MCF 10A (cell line): ENCODE results near the gene PALD1. TPM values are rescaled to one million over a fixed set of nuclear protein-coding genes. Genes with fewer than 3 reads are reported as not detected.

Source experiments
- BruUV-seq: library from RNA; stranded (reverse); fragments of 400-500 nt; replicated peaks from 2 replicates; lab custom pipeline; 2021; lab: Mats Ljungman, UMichigan
- CTCF ChIA-PET: fragments of 300-600 bp; sonication (Branson Sonifier 250); formaldehyde crosslinking; extraction: SDS; loops from one replicate; lab custom pipeline; 2021; ENCODE audit warnings: antibody characterized with exemption, inconsistent platforms; lab: Yijun Ruan, JAX
- POLR2A ChIA-PET: fragments of 300-600, 350-650 bp; sonication (Branson Sonifier 250); formaldehyde crosslinking; extraction: SDS; loops from one replicate; lab custom pipeline; 2020; ENCODE audit warnings: antibody characterized with exemption, inconsistent platforms; lab: Yijun Ruan, JAX
- DNase-seq: peaks from one replicate; pipeline ENCODE4 v3.0.0-alpha.2; 2018; ENCODE audit not compliant: unreplicated experiment
- H3K27ac Mint-ChIP-seq: one replicate; pipeline ENCODE4 v1.8.0; 2022; ENCODE audit warnings: mild to moderate bottlenecking, low read depth, mixed read lengths; ENCODE audit not compliant: unreplicated experiment
- H3K27me3 Mint-ChIP-seq: one replicate; pipeline ENCODE4 v1.8.0; 2022; ENCODE audit warnings: mixed read lengths; ENCODE audit not compliant: insufficient read depth, unreplicated experiment
- H3K36me3 Mint-ChIP-seq: one replicate; pipeline ENCODE4 v1.8.0; 2022; ENCODE audit warnings: mild to moderate bottlenecking, moderate library complexity, mixed read lengths; ENCODE audit not compliant: insufficient read depth, unreplicated experiment
- H3K4me1 Mint-ChIP-seq: one replicate; pipeline ENCODE4 v1.8.0; 2022; ENCODE audit warnings: mixed read lengths; ENCODE audit not compliant: insufficient read depth, unreplicated experiment
- H3K4me3 Mint-ChIP-seq: one replicate; pipeline ENCODE4 v1.8.0; 2022; ENCODE audit warnings: mild to moderate bottlenecking, moderate library complexity, mixed read lengths; ENCODE audit not compliant: unreplicated experiment
- H3K9me3 Mint-ChIP-seq: one replicate; pipeline ENCODE4 v1.8.0; 2022; ENCODE audit warnings: mixed read lengths; ENCODE audit not compliant: unreplicated experiment
- CTCF ChIP-seq: fragments of 200-600 bp; IDR thresholded peaks from one replicate; pipeline ENCODE4 v1.8.0; 2022; ENCODE audit warnings: antibody characterized with exemption, mild to moderate bottlenecking; ENCODE audit not compliant: unreplicated experiment
- intact Hi-C: fragments of 100-400 bp; cut with micrococcal nuclease; formaldehyde crosslinking; loops from 2 replicates; pipeline ENCODE4 v1.14.1; 2022
- total RNA-seq: library from RNA; stranded (reverse); gene quantifications from 2 replicates; pipeline ENCODE4 v1.2.3, GENCODE V29; 2022

Gene PALD1
- total RNA-seq, 1 experiment from 2014 or later, result 0.12 TPM

DNA sequence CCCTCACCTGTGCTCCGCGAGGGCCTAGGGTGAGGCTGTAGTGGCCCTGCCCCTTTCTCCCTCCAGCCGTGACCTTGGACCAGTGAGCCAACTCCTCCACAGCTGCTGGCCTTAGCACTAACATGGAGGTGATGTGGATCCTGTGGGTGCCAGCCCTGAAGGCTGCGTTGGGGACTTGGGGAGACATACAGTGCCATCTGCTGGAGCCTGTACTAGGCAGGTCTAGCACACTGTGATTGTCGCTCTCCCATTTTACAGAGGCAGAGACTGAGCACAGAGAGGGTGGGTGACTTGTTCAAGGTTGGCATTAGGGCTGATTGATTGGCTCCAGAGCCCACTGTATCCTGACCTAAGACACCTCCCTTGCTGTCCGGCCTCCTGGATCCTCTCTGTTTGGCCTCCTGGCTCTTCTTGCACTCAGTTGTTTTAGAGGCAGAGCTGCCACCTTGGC lies 86.4 kb downstream of the PALD1 start:
- H3K9me3 Mint-ChIP-seq, result no peaks in the 10 kb centered on the region
- H3K36me3 Mint-ChIP-seq, result no peaks in the 10 kb centered on the region
- intact Hi-C loops, result no loop called here
- ChIA-PET CTCF (interaction anchor here (0.9 kb wide), 1 partner anchor 16 kb away, joined by 3 read pairs; no protein-coding TSS in a partner anchor), POLR2A (no interaction called here)
- H3K27ac Mint-ChIP-seq, result no peak overlapping the region
- TF ChIP-seq CTCF, result no peak
- H3K4me1 Mint-ChIP-seq, result no peaks in the 10 kb centered on the region
- DNase-seq, result no peak
- H3K4me3 Mint-ChIP-seq, result no peak overlapping the region
- no TSS peak for BruUV-seq
- no peaks in the 10 kb centered on the region for H3K27me3 Mint-ChIP-seq

- H3K4me1 Mint-ChIP-seq, result no peaks in the 10 kb centered on the region
- no peak for TF ChIP-seq CTCF
- CTCF ChIA-PET, result interaction anchor here (0.9 kb wide), 1 partner anchor 17 kb away, joined by 3 read pairs; no protein-coding TSS in a partner anchor
- no peak for DNase-seq
- H3K27me3 Mint-ChIP-seq, result no peaks in the 10 kb centered on the region
- POLR2A ChIA-PET, result no interaction called here
- H3K27ac Mint-ChIP-seq, result no peak overlapping the region
- H3K9me3 Mint-ChIP-seq, result no peaks in the 10 kb centered on the region
- H3K36me3 Mint-ChIP-seq, result no peaks in the 10 kb centered on the region
- BruUV-seq, result no TSS peak
- no peak overlapping the region for H3K4me3 Mint-ChIP-seq
- intact Hi-C loops, result no loop called here
Measured at GRCh38 chr10:70565556-70566514, 87.3 kb downstream of the PALD1 start.

- no peaks in the 10 kb centered on the region for H3K36me3 Mint-ChIP-seq
- ChIA-PET CTCF (interaction anchor here (0.6 to 1.8 kb wide), 2 partner anchors 17 to 194 kb away, joined by 3 to 6 read pairs; no protein-coding TSS in a partner anchor), POLR2A (no interaction called here)
- intact Hi-C loops, result no loop called here
- no peak for DNase-seq
- H3K4me1 Mint-ChIP-seq, result no peaks in the 10 kb centered on the region
- H3K4me3 Mint-ChIP-seq, result no peak overlapping the region
- H3K27ac Mint-ChIP-seq, result no peak overlapping the region
- no peaks in the 10 kb centered on the region for H3K9me3 Mint-ChIP-seq
- no peaks in the 10 kb centered on the region for H3K27me3 Mint-ChIP-seq
- BruUV-seq, result no TSS peak
- no peak for TF ChIP-seq CTCF
Measured at GRCh38 chr10:70566515-70567290, 88.1 kb downstream of the PALD1 start.

DNA sequence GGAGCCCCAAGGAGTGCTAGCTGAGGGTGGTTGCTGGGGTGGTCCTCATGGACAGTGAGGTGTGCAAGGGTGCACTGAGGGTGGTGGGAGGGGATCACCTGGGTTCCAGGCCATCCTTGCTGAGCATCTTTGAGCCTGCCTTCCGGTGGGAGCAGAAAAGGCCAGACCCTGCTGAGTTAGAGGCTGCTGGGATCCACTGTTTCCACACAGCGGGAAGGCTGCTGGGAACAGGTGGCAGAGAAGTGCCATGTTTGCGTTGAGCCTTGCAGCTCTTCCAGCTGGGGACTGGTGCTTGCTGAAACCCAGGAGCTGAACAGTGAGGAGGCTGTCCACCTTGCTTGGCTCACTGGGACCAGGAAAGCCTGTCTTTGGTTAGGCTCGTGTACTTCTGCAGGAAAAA lies 89.0 kb downstream of the PALD1 start:
- Mint-ChIP-seq H3K4me3 (no peak overlapping the region), H3K27me3 (no peaks in the 10 kb centered on the region)
- no peak for TF ChIP-seq CTCF

More for the DNA sequence above, 89.0 kb downstream of the PALD1 start:
- Mint-ChIP-seq H3K4me1 (no peaks in the 10 kb centered on the region), H3K36me3 (no peaks in the 10 kb centered on the region), H3K27ac (no peak overlapping the region), H3K9me3 (no peaks in the 10 kb centered on the region)
- ChIA-PET CTCF (interaction anchor here (0.6 to 1.8 kb wide), 3 partner anchors 18 to 236 kb away, joined by 3 to 6 read pairs (median 3); no protein-coding TSS in a partner anchor), POLR2A (no interaction called here)
- DNase-seq, result no peak
- BruUV-seq, result no TSS peak
- intact Hi-C loops, result no loop called here
